Transverse colon (tissue), 3 donors: Measurements from ENCODE around the gene AKT3.

Experiments
- POLR2A ChIP-seq: fragments of 450-650 bp; IDR thresholded peaks from one replicate; pipeline ENCODE4 v1.6.1; 2016; ENCODE audit warnings: antibody characterized with exemption, mild to moderate bottlenecking, moderate library complexity
- POLR2AphosphoS5 ChIP-seq, 3 donors: sonication (generic); formaldehyde crosslinking; IDR thresholded peaks; one replicate each; pipeline ENCODE4 v1.6.1; 2016; ENCODE audit warnings: antibody characterized with exemption in 3 of 3

- no peak for TF ChIP-seq POLR2A
- no peak for TF ChIP-seq POLR2AphosphoS5 (IDR thresholded peaks at IDR 0.05)
Measured at GRCh38 chr1:243786531-243786930, 63.5 kb downstream of the AKT3 start.
